Smooth muscle cell (in vitro differentiated cells): ENCODE data around the gene TTC34. TPM values are rescaled to one million over a fixed set of nuclear protein-coding genes. Genes with fewer than 3 reads are reported as not detected.

Experiments used
- DNase-seq: peaks from one replicate; lab custom pipeline; 2025; ENCODE audit not compliant: unreplicated experiment; lab: John Stamatoyannopoulos, UW
- H2AFZ ChIP-seq: fragments of 200-600 bp; sonication (generic); 2 replicates; pipeline ENCODE4 v1.6.0; 2016; ENCODE audit warnings: antibody characterized with exemption, low read depth, mild to moderate bottlenecking
- H3F3A ChIP-seq: fragments of 200-600 bp; sonication (generic); 2 replicates; pipeline ENCODE4 v1.6.0; 2017; ENCODE audit warnings: antibody characterized with exemption, low read depth
- H3K27ac ChIP-seq: fragments of 200-600 bp; sonication (generic); 2 replicates; pipeline ENCODE4 v1.5.1; 2016; ENCODE audit warnings: low read depth, mild to moderate bottlenecking
- H3K27me3 ChIP-seq: fragments of 200-600 bp; sonication (generic); 2 replicates; pipeline ENCODE4 v1.6.1; 2016; ENCODE audit warnings: low read depth, mild to moderate bottlenecking
- H3K36me3 ChIP-seq: fragments of 200-600 bp; sonication (generic); 2 replicates; pipeline ENCODE4 v1.5.1; 2016; ENCODE audit warnings: low read depth
- H3K4me1 ChIP-seq: fragments of 200-600 bp; sonication (generic); 2 replicates; pipeline ENCODE4 v1.5.1; 2016; ENCODE audit warnings: low read depth
- H3K4me2 ChIP-seq: fragments of 200-600 bp; sonication (generic); 2 replicates; pipeline ENCODE4 v1.6.0; 2016; ENCODE audit warnings: mild to moderate bottlenecking
- H3K4me3 ChIP-seq: fragments of 200-600 bp; sonication (generic); 2 replicates; pipeline ENCODE4 v1.5.1; 2016; ENCODE audit warnings: mild to moderate bottlenecking
- H3K79me2 ChIP-seq: fragments of 200-600 bp; sonication (generic); 2 replicates; pipeline ENCODE4 v1.6.0; 2016; ENCODE audit warnings: low read depth, mild to moderate bottlenecking
- H3K9ac ChIP-seq: fragments of 200-600 bp; sonication (generic); 2 replicates; pipeline ENCODE4 v1.6.0; 2016; ENCODE audit warnings: low read depth
- H3K9me3 ChIP-seq: fragments of 200-600 bp; sonication (generic); replicated peaks from 2 replicates; pipeline ENCODE4 v1.5.1; 2016; ENCODE audit warnings: low read depth
- H4K20me1 ChIP-seq: fragments of 200-600 bp; sonication (generic); 2 replicates; pipeline ENCODE4 v1.6.0; 2016; ENCODE audit warnings: low read depth
- WGBS: methylation state at CpG from one replicate; pipeline ENCODE4 v1.1.7; 2016; ENCODE audit warnings: low lambda C conversion rate; 5-methylcytosine and 5-hydroxymethylcytosine counted together
- polyA plus RNA-seq: library from polyadenylated mRNA; unstranded; fragments of >200 nt; fragmentation: Nextera tagmentation; extraction: Ambion mirVana; gene quantifications from 2 replicates; pipeline ENCODE4 v1.2.1, GENCODE V29; 2016
- total RNA-seq: library from RNA; depleted of rRNA; stranded (reverse); fragments of >200 nt; gene quantifications from 2 replicates; pipeline ENCODE4 v1.2.3, GENCODE V29; 2014
- TF ChIP-seq, protein P1 (sequence below): fragments of 200-600 bp; sonication (generic); IDR thresholded peaks from 2 replicates; pipeline ENCODE4 v1.5.1; 2017; ENCODE audit warnings: borderline replicate concordance, mild to moderate bottlenecking, antibody characterized with exemption; ENCODE audit not compliant: insufficient read depth, poor library complexity, severe bottlenecking

Gene TTC34
- total and polyA plus RNA-seq, 2 experiments from 2014 or later: 0.01 to 0.04 TPM

DNA sequence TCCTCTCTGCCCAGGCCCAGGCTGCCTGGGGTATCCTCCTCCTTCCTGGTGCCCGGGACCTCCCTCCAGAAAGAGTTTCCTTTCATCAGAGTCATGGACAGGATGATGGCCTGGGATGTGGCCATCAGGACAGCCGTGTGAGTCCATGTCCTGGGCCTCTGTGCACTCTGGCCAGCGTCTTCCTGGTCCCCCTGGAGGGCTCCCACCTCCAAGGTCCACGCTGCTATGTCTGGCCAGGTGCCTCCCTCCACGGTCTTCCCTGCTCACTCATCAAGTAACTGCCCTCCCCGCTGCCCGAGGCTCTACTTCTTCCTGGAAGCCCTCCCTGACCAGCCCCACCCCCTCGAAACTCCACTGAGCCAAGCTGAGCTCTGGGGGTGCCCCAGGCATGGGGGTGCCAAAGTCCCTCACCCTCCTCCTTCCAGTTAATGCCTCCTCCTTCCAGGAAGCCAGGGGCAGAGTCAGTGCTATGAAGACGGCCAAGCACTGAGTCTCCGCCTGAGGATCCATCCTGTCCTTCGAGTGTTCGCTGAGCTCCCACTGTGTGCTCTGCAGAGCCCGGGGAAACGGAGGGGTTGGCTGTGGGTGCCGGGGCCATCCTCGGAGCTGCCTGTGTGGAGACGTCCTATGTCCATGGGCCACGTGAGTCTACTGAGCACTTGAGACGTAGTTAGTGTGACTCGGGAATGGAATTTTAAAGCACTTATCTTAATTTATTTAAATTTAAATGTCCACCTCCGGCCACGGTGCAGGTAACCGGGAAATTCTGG lies 28.5 kb upstream of the TTC34 start:
- DNase-seq: no peak
- Histone ChIP-seq H3K9me3 (no peaks in the 10 kb centered on the region), H3K4me3 (no peak overlapping the region), H3K4me2 (no peak overlapping the region), H2AFZ (no peak overlapping the region), H3K4me1 (no peaks in the 10 kb centered on the region), H3K27me3 (no peaks in the 10 kb centered on the region), H3F3A (no peaks in the 10 kb centered on the region), H3K36me3 (no peaks in the 10 kb centered on the region), H3K27ac (no peak overlapping the region), H3K79me2 (no peaks in the 10 kb centered on the region), H3K9ac (no peak overlapping the region), H4K20me1 (no peaks in the 10 kb centered on the region)
- TF ChIP-seq, protein P1, sequence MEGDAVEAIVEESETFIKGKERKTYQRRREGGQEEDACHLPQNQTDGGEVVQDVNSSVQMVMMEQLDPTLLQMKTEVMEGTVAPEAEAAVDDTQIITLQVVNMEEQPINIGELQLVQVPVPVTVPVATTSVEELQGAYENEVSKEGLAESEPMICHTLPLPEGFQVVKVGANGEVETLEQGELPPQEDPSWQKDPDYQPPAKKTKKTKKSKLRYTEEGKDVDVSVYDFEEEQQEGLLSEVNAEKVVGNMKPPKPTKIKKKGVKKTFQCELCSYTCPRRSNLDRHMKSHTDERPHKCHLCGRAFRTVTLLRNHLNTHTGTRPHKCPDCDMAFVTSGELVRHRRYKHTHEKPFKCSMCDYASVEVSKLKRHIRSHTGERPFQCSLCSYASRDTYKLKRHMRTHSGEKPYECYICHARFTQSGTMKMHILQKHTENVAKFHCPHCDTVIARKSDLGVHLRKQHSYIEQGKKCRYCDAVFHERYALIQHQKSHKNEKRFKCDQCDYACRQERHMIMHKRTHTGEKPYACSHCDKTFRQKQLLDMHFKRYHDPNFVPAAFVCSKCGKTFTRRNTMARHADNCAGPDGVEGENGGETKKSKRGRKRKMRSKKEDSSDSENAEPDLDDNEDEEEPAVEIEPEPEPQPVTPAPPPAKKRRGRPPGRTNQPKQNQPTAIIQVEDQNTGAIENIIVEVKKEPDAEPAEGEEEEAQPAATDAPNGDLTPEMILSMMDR: no peak
- WGBS: 84% methylated on average over 23 of the region's 23 CpGs

DNA sequence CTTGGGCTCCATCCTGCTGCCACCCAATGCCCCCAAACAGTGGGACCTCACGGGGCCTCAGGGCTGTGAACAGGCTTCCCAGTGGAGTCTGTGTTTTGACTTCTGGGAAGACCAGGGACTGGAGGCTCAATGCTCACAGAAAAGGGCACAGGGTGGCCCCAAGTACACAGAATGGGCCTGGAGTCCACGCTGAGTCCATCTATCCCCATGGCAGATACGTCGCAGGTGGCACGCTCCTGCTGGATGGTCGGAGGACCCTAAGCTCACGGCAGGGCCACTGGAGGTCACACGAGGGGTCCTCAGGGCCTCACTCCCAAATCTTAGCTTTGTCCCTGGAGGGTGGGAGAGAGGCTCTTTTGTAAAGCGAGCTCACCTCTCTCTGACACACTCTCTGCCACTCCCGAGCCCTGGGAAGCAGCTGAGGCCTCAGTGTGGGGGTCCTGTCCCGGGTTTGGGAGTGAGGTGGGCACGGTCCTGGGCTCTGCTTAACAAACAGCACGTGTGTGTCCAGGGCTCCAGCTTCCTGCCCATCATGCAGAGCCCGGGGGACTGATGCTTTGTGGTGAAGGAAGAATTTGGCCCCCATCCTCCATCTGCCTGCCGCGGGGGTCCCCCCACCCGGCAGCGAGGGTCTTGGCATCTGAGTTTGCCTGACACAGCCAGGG lies 27.2 kb upstream of the TTC34 start:
- Histone ChIP-seq H3K36me3 (no peaks in the 10 kb centered on the region), H3K9ac (no peak overlapping the region), H3K4me3 (no peak overlapping the region), H3K79me2 (no peaks in the 10 kb centered on the region), H4K20me1 (no peaks in the 10 kb centered on the region), H3K27me3 (no peaks in the 10 kb centered on the region), H3K27ac (no peak overlapping the region), H3F3A (no peaks in the 10 kb centered on the region), H3K4me1 (no peaks in the 10 kb centered on the region), H3K4me2 (no peak overlapping the region), H3K9me3 (no peaks in the 10 kb centered on the region), H2AFZ (no peak overlapping the region)
- DNase-seq: no peak
- 66% methylated on average over 18 of the region's 18 CpGs for WGBS
- TF ChIP-seq, protein P1: no peak

DNA sequence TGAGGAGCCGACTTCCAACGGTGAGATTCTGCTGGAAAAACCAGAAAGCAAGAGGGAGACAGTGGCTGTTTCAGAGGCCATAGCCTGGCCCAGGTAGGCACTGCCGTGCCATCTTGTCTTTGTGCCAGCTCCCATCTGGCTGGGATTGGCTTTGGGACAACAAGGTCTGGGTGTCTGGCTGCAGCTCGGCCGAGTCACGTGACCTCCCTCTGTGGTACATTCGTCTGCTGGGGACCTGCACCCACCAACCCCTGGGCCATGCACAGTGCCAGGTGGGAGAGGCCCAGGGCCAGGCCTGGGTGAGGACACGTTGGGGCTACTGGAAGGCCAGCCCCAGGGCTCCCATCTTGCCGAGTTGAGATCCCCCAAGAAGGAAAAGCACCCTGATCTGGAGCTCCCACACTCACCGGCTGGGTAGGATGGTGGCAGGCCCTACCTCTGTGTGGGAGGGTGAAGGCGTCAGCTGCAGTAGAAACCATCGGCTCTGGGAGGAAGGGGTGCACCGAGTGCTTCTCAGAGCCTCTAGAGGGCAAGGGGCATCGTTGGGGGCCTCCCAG lies 25.3 kb upstream of the TTC34 start:
- no peak for DNase-seq
- Histone ChIP-seq H3F3A (no peaks in the 10 kb centered on the region), H3K27ac (no peak overlapping the region), H3K4me2 (no peak overlapping the region), H3K27me3 (no peaks in the 10 kb centered on the region), H3K36me3 (no peaks in the 10 kb centered on the region), H4K20me1 (no peaks in the 10 kb centered on the region), H3K9ac (no peak overlapping the region), H3K4me3 (no peak overlapping the region), H3K4me1 (no peaks in the 10 kb centered on the region), H3K79me2 (no peaks in the 10 kb centered on the region), H2AFZ (no peak overlapping the region), H3K9me3 (peaks cover 5% of the 10 kb centered on the region)
- TF ChIP-seq, protein P1: no peak
- 68% methylated on average over 14 of the region's 14 CpGs for WGBS
